ENCODE data around the gene ZNF746. TPM values are rescaled to one million over a fixed set of nuclear protein-coding genes. Genes with fewer than 3 reads are reported as not detected.
A peak's percentile ranks its signal among the peaks of the same experiment; 100 is the strongest.

The ZNF746 gene
- total RNA-seq: 10 to 100 TPM; 15.8 to 50.4 (median 33.1) TPM

DNA sequence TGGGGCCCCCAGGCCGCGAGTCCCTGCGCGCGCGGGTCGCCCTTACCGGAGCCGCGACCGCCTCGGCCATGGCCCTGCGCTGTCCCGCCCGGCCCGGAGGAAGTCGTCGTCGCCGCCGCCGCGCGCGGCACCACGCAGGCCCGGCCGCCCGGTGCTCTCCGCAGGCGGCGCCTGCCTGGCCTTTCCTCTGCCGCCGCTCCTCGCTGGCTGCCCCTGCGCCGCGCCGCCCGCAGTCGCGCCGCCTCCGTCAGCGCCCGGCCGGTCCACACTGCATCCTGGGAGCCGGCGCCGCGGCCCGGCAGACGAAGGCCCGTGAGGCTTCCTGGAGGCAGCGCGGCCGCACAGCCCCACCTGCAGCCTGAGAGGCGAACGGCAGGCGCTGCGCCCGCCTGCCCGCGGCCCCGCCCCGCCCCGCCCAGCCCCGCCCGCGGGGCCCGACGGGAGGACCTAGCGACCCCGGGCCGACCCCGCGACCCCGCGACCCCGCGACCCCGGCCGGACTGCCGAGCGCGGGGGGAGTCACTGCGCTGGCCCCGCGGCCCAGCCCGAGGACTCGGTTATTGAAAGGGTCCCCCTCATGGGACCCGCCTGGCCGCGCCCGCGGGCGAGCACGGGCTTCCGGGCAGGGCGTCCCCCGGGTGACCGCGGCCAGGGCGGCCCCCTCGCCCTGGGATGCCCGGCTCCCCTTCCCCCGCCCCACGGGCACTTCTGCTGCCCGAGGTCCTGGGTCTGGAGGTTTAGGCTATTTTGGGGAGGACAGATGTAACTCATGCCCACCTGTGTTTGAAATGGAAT, at the start of gene ZNF746:
Gene ZNF746 (minus strand): TSS at position 343 of the 795 bp plus-strand sequence. CDS start 273 bp downstream, at position 70.
- Histone ChIP-seq H3K27ac (peak within 1 kb of the TSS; percentile 89 to 94 (median 91)), H3K27me3 (no peaks in the 10 kb centered on the region), H3K4me3 (peak within 1 kb of the TSS; percentile 76 to 96 (median 86)), H3K9me3 (no peaks in the 10 kb centered on the region), H3K4me1 (peaks cover 9 to 25% (median 11%) of the 10 kb centered on the region in 4 donors), H3K36me3 (peaks cover 0 to 14% (median 5%) of the 10 kb centered on the region in 4 donors)
- intact Hi-C loops (cut with DNase I; ENCODE audit: low total_unique reads): loop anchor here (2.0 kb wide), 1 partner anchor 37 kb away; the partner anchor contains the start of gene ZNF777
- in situ Hi-C loops (cut with MboI; ENCODE audit: low pct_ligation_motif_present in 1 of 4, low pct_unique_long_range_greater_than_20kb in 1 of 4, low sequenced_read_pairs in 3 of 4): no loop called here
- TF ChIP-seq EP300 (IDR thresholded peaks at IDR 0.05; ENCODE audit: low read depth) (no peak), POLR2A (IDR thresholded peaks at IDR 0.05) (no peak), POLR2AphosphoS5 (IDR thresholded peaks at IDR 0.05) (peak in 2 of 3 donors; percentile 32 to 49)
- TF ChIP-seq, protein P1, sequence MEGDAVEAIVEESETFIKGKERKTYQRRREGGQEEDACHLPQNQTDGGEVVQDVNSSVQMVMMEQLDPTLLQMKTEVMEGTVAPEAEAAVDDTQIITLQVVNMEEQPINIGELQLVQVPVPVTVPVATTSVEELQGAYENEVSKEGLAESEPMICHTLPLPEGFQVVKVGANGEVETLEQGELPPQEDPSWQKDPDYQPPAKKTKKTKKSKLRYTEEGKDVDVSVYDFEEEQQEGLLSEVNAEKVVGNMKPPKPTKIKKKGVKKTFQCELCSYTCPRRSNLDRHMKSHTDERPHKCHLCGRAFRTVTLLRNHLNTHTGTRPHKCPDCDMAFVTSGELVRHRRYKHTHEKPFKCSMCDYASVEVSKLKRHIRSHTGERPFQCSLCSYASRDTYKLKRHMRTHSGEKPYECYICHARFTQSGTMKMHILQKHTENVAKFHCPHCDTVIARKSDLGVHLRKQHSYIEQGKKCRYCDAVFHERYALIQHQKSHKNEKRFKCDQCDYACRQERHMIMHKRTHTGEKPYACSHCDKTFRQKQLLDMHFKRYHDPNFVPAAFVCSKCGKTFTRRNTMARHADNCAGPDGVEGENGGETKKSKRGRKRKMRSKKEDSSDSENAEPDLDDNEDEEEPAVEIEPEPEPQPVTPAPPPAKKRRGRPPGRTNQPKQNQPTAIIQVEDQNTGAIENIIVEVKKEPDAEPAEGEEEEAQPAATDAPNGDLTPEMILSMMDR (IDR thresholded peaks at IDR 0.05): peak in 3 of 5 experiments; percentile 37 to 63 (median 62)
- 0% methylated on average over 33 of the region's 109 CpGs; no CpG with 5 or more reads in 1 of the 2 donors for WGBS, 2 donors (ENCODE audit: low coverage in 1 of 2)
- DNase-seq: peak; percentile 85

DNA sequence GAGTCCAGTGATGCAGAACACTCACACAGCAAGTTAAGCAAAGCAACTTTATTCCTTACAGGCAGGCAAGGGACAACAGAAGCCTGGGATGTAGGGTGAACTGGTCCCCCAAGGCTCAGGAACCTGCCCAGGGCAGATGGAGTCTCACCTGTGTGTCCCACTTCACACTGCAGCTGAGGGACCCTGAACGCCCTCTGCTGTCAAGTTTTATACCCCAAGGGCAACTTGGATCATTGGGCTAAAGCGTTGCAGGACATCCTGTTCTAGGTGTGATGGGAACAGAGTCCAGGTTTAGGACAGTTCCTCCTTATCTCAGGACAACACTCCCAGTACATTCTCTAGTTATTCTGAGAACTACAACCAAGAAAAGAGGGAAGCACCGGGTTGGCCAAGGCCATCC, 49.5 kb upstream of the ZNF746 start:
- DNase-seq: no peak
- intact Hi-C loops (cut with DNase I; ENCODE audit: low total_unique reads): no loop called here
- WGBS, 2 donors (ENCODE audit: low coverage in 1 of 2): 97% methylated on average over 3 of the region's 3 CpGs; no CpG with 5 or more reads in 1 of the 2 donors
- Histone ChIP-seq H3K4me3 (no peak overlapping the region), H3K36me3 (peaks cover 0 to 44% (median 22%) of the 10 kb centered on the region in 4 donors), H3K9me3 (no peaks in the 10 kb centered on the region), H3K4me1 (no peaks in the 10 kb centered on the region), H3K27me3 (no peaks in the 10 kb centered on the region), H3K27ac (no peak overlapping the region)
- in situ Hi-C loops (cut with MboI; ENCODE audit: low pct_ligation_motif_present in 1 of 4, low pct_unique_long_range_greater_than_20kb in 1 of 4, low sequenced_read_pairs in 3 of 4): no loop called here
- TF ChIP-seq EP300 (IDR thresholded peaks at IDR 0.05; ENCODE audit: low read depth) (no peak), POLR2A (IDR thresholded peaks at IDR 0.05) (no peak), POLR2AphosphoS5 (IDR thresholded peaks at IDR 0.05) (no peak)
- TF ChIP-seq, protein P1 (IDR thresholded peaks at IDR 0.05): no peak

DNA sequence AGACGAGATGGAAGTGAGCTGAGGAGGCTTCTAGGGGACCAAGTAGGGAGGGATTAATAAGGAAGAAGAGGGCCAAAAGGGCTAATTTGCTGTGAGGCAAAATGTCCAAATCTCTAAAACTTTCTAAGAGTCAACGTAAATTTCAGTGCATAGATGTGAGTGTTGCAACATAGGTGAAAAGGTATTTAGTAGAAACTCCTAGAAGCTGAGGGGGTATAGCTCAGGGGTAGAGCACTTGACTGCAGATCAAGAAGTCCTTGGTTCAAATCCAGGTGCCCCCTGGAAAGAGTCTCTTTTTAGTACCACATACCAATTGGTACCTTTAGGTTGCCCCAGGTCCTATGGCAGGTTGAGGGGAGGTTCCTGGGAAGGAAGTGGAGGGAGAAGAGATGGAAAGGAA, 48.7 kb upstream of the ZNF746 start:
- DNase-seq: no peak
- TF ChIP-seq, protein P1 (IDR thresholded peaks at IDR 0.05): no peak
- TF ChIP-seq POLR2A (IDR thresholded peaks at IDR 0.05) (no peak), POLR2AphosphoS5 (IDR thresholded peaks at IDR 0.05) (no peak), EP300 (IDR thresholded peaks at IDR 0.05; ENCODE audit: low read depth) (no peak)
- peaks cover 0 to 36% (median 17%) of the 10 kb centered on the region in 4 donors for H3K36me3 ChIP-seq
- H3K4me1 ChIP-seq: no peaks in the 10 kb centered on the region
- no peaks in the 10 kb centered on the region for H3K9me3 ChIP-seq
- H3K4me3 ChIP-seq: no peak overlapping the region
- no peak overlapping the region for H3K27ac ChIP-seq
- H3K27me3 ChIP-seq: no peaks in the 10 kb centered on the region
- in situ Hi-C loops (cut with MboI; ENCODE audit: low pct_ligation_motif_present in 1 of 4, low pct_unique_long_range_greater_than_20kb in 1 of 4, low sequenced_read_pairs in 3 of 4) (no loop called here), intact Hi-C loops (cut with DNase I; ENCODE audit: low total_unique reads) (no loop called here)
- WGBS, 2 donors (ENCODE audit: low coverage in 1 of 2): 90 to 100% methylated on average over 2 of the region's 2 CpGs

DNA sequence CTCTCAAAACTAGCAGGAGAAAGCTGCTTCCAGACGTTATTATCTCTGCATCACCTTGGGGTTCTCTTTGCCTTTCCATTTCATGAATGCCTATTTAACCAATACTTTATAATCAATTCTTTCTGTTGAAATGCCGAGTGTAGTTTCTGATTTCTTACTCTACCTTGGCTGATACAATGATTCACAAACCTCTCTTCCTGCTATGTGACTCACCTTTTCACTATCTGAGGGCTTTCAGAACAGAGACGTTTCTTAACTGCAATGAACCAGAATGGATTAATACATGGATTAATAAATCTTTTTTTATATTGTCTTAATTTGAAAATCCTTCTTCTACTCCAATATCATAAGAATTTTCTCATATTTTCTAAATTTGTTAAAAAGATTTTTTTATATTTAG, 46.4 kb upstream of the ZNF746 start:
- TF ChIP-seq POLR2AphosphoS5 (IDR thresholded peaks at IDR 0.05) (no peak), EP300 (IDR thresholded peaks at IDR 0.05; ENCODE audit: low read depth) (no peak), POLR2A (IDR thresholded peaks at IDR 0.05) (no peak)
- TF ChIP-seq, protein P1 (IDR thresholded peaks at IDR 0.05): no peak
- H3K27ac ChIP-seq: no peak overlapping the region
- in situ Hi-C loops (cut with MboI; ENCODE audit: low pct_ligation_motif_present in 1 of 4, low pct_unique_long_range_greater_than_20kb in 1 of 4, low sequenced_read_pairs in 3 of 4) (no loop called here), intact Hi-C loops (cut with DNase I; ENCODE audit: low total_unique reads) (no loop called here)
- no peaks in the 10 kb centered on the region for H3K9me3 ChIP-seq
- no peak overlapping the region for H3K4me3 ChIP-seq
- no peak for DNase-seq
- H3K4me1 ChIP-seq: no peaks in the 10 kb centered on the region
- peaks cover 0 to 15% (median 7%) of the 10 kb centered on the region in 4 donors for H3K36me3 ChIP-seq
- no peaks in the 10 kb centered on the region for H3K27me3 ChIP-seq
- 52 to 53% methylated on average over 2 to 3 of the region's 3 CpGs for WGBS, 2 donors (ENCODE audit: low coverage in 1 of 2)

All from transverse colon (tissue), 4 donors.